Measurements from ENCODE around the gene OGFOD3. TPM values are rescaled to one million over a fixed set of nuclear protein-coding genes. Genes with fewer than 3 reads are reported as not detected.
A peak's percentile ranks its signal among the peaks of the same experiment; 100 is the strongest.
"Not testable (repeated sequence)": the region's sequence is repeated elsewhere in the genome, so short reads cannot be mapped to it uniquely, and the experiment has no call there.

The OGFOD3 gene
- total and polyA plus RNA-seq, 9 of the 15 experiments (the other 6 are each of a cell fraction or from before 2014, with no cell fraction given) = 0.69 to 44.7 (median 18.9) TPM

DNA sequence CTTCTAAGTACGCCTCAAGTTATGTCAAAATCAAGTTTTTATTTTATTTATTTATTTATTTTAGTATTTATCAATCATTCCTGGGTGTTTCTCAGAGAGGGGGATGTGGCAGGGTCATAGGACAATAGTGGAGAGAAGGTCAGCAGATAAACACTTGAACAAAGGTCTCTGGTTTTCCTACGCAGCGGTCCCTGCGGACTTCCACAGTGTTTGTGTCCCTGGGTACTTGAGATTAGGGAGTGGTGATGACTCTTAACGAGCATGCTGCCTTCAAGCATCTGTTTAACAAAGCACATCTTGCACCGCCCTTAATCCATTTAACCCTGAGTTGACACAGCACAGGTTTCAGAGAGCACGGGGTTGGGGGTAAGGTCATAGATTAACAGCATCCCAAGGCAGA is 34.8 kb upstream of the OGFOD3 start:
- H2AFZ ChIP-seq (ENCODE audit: low read depth, low read length) = not testable (repeated sequence)

More for the DNA sequence above, 34.8 kb upstream of the OGFOD3 start:
- H3K27ac ChIP-seq (ENCODE audit: extremely low read depth, low read depth, low read length); ATAC-seq; BruUV-seq (replicated peaks); H4K20me1 ChIP-seq (replicated peaks; ENCODE audit: control insufficient read depth, insufficient read depth, low read length); FAIRE-seq; H3K9ac ChIP-seq (ENCODE audit: insufficient read depth in 1 of 2, low read depth in 2 of 2, low read length in 2 of 2); H3K4me2 ChIP-seq (ENCODE audit: insufficient read depth, low read length); H3K36me3 ChIP-seq (ENCODE audit: control insufficient read depth, insufficient read depth, low read length); intact Hi-C loops (cut with micrococcal nuclease); CTCF ChIA-PET (ENCODE audit: low intra/inter-chr PET ratio); H3K9me3 ChIP-seq (replicated peaks; ENCODE audit: control insufficient read depth, insufficient read depth, low read depth, low read length); H3K4me3 ChIP-seq; H3K27me3 ChIP-seq (ENCODE audit: control insufficient read depth in 2 of 2, insufficient read depth in 2 of 2, low read length in 2 of 2); H3K9me1 ChIP-seq (ENCODE audit: control insufficient read depth, insufficient read depth, low read length); in situ Hi-C loops (cut with MboI): not testable (repeated sequence)
- 12% methylated on average over 7 of the region's 7 CpGs for WGBS (ENCODE audit: insufficient coverage, low coverage, missing lambda C conversion rate)
- TF ChIP-seq TAL1 (IDR thresholded peaks at IDR 0.05) = peak; percentile 45; the same call in 1 of the 2 replicates
- TF ChIP-seq, protein P1, sequence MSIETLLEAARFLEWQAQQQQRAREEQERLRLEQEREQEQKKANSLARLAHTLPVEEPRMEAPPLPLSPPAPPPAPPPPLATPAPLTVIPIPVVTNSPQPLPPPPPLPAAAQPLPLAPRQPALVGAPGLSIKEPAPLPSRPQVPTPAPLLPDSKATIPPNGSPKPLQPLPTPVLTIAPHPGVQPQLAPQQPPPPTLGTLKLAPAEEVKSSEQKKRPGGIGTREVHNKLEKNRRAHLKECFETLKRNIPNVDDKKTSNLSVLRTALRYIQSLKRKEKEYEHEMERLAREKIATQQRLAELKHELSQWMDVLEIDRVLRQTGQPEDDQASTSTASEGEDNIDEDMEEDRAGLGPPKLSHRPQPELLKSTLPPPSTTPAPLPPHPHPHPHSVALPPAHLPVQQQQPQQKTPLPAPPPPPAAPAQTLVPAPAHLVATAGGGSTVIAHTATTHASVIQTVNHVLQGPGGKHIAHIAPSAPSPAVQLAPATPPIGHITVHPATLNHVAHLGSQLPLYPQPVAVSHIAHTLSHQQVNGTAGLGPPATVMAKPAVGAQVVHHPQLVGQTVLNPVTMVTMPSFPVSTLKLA (conservative IDR thresholded peaks at IDR 0.05) = 0 out of 4 replicates have a peak, but pooled peaks of 1 of the 2 experiments have one; percentile 31
- TF ChIP-seq HDAC1 (IDR thresholded peaks at IDR 0.05) = peak in 1 of 2 experiments; percentile 61; a peak in 1 of 4 replicates
- 0 out of 2 replicates have a peak, but pooled peaks have one; percentile 20 for TF ChIP-seq CXXC5 (CRISPR knock-in tag; IDR thresholded peaks at IDR 0.05)
- 0 out of 2 replicates have a peak, but pooled peaks have one; percentile 42 for TF ChIP-seq NR2C1 (IDR thresholded peaks at IDR 0.05)
- TF ChIP-seq NR2C1 (tag; IDR thresholded peaks at IDR 0.05) = peak; percentile 54; the same call in 1 of the 2 replicates
- TF ChIP-seq CBFA2T3 (IDR thresholded peaks at IDR 0.05) = peak; percentile 84
- TF ChIP-seq ARID1B (IDR thresholded peaks at IDR 0.05) = 0 out of 2 replicates have a peak, but pooled peaks have one; percentile 31
- peak; percentile 76 for TF ChIP-seq SOX6 (IDR thresholded peaks at IDR 0.05)
- peak; percentile 75 for TF ChIP-seq CBFA2T2 (conservative IDR thresholded peaks at IDR 0.05)
- peak; percentile 57; the same call in 1 of the 2 replicates for TF ChIP-seq NCOR1 (IDR thresholded peaks at IDR 0.05)
- TF ChIP-seq, protein P2, sequence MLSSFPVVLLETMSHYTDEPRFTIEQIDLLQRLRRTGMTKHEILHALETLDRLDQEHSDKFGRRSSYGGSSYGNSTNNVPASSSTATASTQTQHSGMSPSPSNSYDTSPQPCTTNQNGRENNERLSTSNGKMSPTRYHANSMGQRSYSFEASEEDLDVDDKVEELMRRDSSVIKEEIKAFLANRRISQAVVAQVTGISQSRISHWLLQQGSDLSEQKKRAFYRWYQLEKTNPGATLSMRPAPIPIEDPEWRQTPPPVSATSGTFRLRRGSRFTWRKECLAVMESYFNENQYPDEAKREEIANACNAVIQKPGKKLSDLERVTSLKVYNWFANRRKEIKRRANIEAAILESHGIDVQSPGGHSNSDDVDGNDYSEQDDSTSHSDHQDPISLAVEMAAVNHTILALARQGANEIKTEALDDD (IDR thresholded peaks at IDR 0.05) = peak; percentile 37; the same call in 1 of the 2 replicates
- peak; percentile 74 to 84 for TF ChIP-seq KDM1A (IDR thresholded peaks at IDR 0.05)
- 0 out of 2 replicates have a peak, but pooled peaks have one; percentile 8 for TF ChIP-seq MTA2 (IDR thresholded peaks at IDR 0.05; ENCODE audit: low read depth)
- peak; percentile 57 for TF ChIP-seq TCF3 (CRISPR knock-in tag; IDR thresholded peaks at IDR 0.05)
- TF ChIP-seq, protein P3, sequence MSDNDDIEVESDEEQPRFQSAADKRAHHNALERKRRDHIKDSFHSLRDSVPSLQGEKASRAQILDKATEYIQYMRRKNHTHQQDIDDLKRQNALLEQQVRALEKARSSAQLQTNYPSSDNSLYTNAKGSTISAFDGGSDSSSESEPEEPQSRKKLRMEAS (CRISPR knock-in tag; IDR thresholded peaks at IDR 0.05) = peak; percentile 48; the same call in 1 of the 2 replicates
- TF ChIP-seq NFIC (IDR thresholded peaks at IDR 0.05) = peak; percentile 19; the same call in 1 of the 2 replicates
- DNase-seq (ENCODE audit: extremely low read depth in 1 of 4, low spot score in 3 of 4) = peak in 1 of 4 experiments; percentile 60
- Histone ChIP-seq H3K4me1 (replicated peaks in 1 of 2; ENCODE audit: control insufficient read depth in 2 of 2, insufficient read depth in 2 of 2, low read length in 2 of 2) (peaks cover 41 to 56% of the 10 kb centered on the region in 2 experiments), H3K79me2 (ENCODE audit: control insufficient read depth, insufficient read depth, low read length) (peaks cover 25% of the 10 kb centered on the region)
- POLR2A ChIA-PET = interaction anchor here (0.7 kb wide), 2 partner anchors 222 to 367 kb away, joined by 3 read pairs; no protein-coding TSS in a partner anchor
